Right ventricle myocardium superior (tissue), 1 donor: ENCODE data around the gene SFMBT2. TPM values are rescaled to one million over a fixed set of nuclear protein-coding genes. Genes with fewer than 3 reads are reported as not detected.

Source experiments
- ATAC-seq: fragments of 200-7000 bp; cut with Tn5 transposase; one replicate; pipeline ENCODE4 v1.9.1; 2020; ENCODE audit warnings: mild to moderate bottlenecking; ENCODE audit not compliant: poor library complexity
- DNase-seq: peaks from one replicate; pipeline ENCODE4 v3.0.0-alpha.2; 2020
- intact Hi-C: fragments of 100-400 bp; cut with DNase I; formaldehyde crosslinking; loops from one replicate; pipeline ENCODE4 v1.11.2; 2022
- total RNA-seq: library from RNA; stranded (reverse); fragmentation: NEBNext Ultra II Directional; extraction: Animal tissue kit (Norgen Biotek cat#: 25700); gene quantifications from one replicate; pipeline ENCODE4 v1.2.1, GENCODE V29; 2021
- donor health status: DM: no; HTN: yes; CAD: no; lungs with severe emphysema.

The SFMBT2 gene
- total RNA-seq, 1 donor from 2014 or later = 9.4 TPM

DNA sequence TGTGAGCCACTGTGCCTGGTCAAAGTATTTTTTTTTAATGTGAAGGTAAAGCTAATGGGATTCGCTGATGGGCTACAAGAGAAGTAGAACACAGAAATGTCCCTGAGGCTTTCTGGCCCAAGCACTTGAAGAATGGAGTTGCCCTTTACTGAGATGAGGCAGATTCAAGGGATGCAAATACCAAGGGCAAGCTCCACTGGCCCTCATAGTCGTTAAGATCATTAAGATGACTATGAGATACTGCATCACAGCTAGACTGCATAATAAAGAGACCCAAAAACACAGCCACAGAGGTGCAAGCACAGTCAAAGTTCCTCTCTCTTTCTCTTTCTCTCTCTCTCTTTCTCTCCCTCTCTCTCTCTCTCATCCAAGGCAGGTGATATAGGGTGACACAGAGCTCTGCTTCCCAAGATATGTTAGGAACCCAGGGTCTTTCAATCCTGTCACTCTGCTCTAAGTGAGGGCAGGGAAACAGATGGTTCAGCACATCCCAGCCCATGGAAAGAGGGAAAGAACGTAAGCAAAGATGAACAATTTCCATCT lies 117.4 kb downstream of the SFMBT2 start:
- intact Hi-C loops = no loop called here
- ATAC-seq = no peak
- no peak for DNase-seq

DNA sequence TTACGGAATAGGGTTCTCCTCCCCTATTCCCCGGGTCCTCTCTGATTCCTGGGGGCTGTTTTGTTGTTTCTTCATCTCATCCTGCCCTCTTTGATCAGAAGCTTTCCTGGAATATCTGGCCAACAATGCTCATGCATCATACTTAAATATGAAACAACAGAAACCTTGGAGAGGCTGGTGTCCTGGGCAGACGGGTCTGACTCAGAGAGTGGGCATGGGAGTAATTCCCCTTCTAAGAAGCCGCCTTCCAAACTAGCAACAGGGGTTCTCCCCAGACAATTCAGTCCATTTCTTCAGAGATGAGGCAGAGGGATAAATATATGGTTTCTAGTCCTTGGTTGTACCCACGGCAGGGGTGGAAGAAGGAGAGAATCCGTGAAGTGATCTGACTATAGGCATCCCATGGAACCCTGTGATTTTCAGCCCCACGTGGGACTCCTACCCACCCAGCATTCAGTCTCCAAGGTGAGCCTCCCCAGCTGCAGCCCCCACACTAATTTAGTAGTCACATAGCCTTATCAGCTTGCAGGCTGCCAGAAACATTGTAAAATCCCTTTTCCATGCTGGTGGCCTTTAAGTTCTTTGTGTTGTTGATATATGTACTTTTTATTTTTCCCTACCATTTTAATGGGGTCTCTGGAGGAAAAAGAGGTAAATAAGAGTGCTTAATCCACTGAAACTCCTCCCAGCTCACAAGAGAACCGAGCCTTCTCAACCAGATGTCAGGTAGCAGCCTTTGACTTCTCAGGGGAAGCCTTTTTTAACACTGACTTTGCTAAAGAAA lies 119.2 kb downstream of the SFMBT2 start:
- intact Hi-C loops = no loop called here
- no peak for ATAC-seq

DNA sequence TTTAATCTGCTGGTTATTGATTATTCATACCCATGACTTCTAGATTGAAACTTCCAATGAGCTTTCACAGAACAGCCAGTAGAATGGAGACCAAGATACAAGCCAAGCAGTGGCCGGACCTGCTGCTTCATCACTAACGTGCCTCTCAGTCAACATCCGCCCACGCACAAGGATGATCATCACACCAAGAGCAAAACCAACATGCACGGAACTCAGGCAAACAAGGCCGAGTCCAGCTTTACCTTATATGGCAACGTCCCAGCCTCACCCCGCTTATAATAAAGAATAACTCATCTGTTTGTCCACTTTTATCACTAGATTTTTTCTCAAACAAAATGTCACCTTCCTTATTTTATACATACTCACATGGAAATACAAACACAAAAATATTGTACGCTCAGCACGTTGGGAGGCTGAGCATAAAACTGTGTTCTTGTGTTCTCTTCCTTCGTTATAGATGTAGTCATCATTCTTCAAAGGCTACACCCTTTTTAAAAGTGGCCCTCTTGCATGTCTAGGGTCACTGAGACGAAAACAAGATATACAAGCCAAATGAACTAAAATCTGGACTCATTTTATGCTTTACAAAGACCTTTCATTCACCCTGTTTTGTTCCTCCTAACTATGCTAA lies 122.7 kb downstream of the SFMBT2 start:
- no peak for DNase-seq
- ATAC-seq = no peak
- intact Hi-C loops = no loop called here

More for the DNA sequence above, 119.2 kb downstream of the SFMBT2 start:
- no peak for DNase-seq

DNA sequence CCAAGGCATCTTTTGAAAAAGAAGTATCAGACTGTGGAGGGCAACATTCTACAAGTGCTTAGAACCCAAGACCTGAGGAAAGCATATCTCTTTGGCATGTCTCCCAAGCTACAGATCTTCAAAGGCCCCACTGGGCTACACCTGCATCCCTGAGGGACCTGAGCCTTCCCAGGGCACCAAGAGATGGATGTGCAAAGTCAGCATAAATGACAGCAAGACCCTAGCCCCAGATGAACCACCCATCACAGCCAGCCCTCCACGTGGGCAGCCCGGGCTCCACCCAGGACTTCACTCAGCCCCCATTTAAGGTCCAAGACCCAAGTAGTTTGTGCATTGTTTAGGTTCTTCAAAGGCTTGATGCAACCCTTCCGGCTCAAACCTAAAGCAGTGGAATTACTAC lies 123.5 kb downstream of the SFMBT2 start:
- ATAC-seq (no peak), DNase-seq (no peak)
- intact Hi-C loops = no loop called here

DNA sequence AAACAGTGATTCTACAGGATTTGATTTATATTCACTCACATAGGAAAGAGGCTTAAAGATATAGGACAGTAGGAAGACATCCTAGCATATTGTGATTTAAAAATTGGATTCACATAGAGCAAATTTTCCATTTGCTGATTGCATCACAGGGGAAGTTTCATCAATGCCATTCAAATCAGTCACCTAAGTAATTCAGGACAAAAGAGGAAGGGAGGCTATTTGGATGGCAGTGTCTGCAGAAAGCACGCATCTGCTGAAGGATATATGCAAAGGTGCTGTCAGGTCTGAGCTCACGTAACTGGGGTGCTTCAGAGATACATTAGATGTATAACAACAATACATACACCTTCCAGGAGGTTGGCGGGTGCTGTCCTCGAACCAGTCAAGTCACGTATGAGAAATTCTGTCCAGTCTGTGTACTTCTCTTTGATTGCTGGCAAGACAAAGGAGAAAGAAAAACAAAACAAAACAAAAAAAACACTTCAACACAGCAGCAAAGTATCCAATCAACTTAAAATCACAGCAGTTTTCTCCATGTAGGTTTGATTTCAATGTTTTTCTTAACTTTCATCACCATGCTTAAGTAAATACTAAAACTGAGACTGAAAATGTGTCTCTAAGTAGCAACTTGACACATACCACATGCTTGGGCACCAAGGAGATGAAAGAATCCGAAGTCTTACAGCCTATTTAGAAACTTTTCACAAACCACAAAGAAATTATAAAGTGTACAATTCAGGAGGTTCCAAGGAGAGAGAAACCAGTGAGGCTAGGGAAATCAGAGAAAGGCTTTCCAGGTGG lies 125.1 kb downstream of the SFMBT2 start:
- ATAC-seq = no peak
- intact Hi-C loops = no loop called here
- DNase-seq = no peak

DNA sequence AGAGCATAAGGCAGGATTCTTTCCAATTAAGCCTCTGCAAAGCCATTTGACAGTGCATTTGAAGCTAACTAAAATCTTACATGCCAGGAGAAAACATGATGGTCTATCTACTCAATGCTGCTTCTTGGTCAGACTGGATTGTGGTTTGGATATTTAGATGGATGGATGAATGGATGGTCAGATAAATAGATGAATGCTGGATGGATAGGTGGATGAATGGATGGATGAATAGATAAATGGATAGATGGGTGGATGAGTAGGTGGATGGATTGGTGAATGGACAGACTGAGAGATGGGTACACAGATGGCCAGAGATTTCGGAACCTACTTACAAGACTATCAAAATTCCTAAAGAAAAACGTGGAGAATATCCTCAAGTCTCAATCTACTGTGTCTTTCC lies 127.6 kb downstream of the SFMBT2 start:
- no peak for ATAC-seq
- DNase-seq = no peak
- intact Hi-C loops = no loop called here

DNA sequence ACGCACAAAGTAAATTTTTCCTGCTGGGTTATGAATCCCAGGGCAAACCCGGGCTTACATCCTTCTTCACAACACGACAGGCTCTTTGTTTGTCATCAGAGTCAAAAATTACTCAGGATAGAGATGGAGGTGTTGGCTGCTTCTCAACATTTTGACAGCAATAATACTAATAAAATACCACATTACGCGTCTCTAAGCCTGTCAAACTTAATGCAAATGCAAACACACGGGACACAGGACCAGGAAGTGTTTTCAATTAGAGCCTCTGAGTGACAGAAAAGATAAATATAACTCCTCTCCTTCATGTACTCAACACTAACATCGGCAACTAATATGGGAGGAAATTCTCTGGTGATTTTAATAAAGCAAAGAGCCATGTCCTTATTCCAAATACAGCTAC lies 128.4 kb downstream of the SFMBT2 start:
- intact Hi-C loops = no loop called here
- DNase-seq (no peak), ATAC-seq (no peak)

DNA sequence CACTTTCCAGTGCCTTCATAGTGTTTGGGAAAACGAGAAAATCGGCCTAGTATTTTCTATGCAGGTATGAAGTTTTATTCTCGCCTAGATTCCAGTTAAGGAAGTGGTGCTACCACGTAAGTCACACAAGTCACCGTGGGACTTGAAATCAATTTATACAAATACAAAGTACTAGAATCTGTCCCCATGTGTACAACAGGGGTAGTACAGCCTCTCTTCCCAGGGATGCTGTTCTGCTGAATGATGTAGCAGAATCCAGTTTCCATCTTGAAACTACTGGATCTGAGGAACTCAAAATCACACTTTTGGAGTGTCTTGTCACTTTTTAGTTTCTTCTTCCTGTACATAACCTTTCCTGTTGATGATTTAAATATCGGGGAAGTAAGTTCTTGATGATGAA lies 129.4 kb downstream of the SFMBT2 start:
- intact Hi-C loops = no loop called here
- ATAC-seq (no peak), DNase-seq (no peak)

DNA sequence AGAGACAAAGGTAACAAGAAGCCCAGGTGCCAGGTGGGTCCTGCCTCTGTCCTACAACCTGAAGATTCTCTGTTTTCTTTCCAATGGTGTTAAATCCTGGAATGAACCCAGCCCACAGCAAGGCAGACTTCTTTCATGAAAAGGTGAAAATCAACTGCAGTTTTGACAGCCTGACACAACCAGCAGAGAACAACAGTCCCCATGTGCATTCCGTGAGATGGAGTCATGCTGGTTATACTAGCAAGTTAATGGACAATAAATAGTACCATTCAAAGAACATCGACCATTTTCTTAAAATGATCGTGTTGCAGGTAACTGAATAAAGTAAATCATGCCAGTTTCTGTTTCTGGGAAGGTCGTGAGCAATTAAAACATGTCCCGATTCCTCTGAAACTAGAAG lies 131.5 kb downstream of the SFMBT2 start:
- ATAC-seq = no peak
- DNase-seq = no peak
- intact Hi-C loops = loop anchor here (10.0 kb wide), 1 partner anchor 65 kb away; no protein-coding TSS in a partner anchor

DNA sequence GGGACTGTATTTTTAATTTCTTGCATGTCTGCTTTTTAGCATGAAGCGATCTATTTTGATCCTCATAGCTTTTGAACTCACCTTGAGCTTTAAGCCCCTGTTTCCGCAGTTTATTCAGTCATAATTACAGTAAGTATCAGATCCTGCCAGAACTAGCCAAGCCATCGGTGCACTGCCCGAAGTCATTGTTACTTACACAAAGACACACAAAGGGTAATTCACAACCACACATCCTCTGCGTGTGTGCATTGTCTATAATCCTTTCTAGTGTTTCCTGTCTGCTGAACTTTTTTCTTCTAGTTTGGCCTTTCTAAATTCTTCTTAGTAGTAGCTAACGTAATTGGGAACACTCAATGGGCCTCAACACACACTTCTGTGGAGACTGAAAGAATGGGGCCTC lies 133.0 kb downstream of the SFMBT2 start:
- no peak for ATAC-seq
- intact Hi-C loops = loop anchor here (10.0 kb wide), 1 partner anchor 67 kb away; no protein-coding TSS in a partner anchor
- DNase-seq = no peak

DNA sequence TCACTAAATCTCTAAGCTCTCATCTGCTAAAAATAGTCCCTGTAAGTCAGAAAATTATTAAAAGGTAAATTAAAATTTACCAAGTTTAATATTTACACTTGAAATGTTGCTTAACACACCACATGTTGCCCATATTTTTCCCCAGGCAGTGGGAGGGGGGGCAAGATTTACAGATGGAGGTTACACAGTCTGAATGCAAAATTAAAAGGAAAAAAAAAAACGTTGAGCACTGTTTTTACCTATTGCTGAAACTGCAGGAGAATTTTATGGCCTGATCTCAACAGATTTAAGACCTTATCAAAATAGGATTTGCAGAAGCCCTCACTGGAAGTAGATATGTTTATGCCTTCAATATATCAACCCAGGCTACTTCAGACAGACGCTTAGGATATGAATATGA lies 133.4 kb downstream of the SFMBT2 start:
- DNase-seq (no peak), ATAC-seq (no peak)
- intact Hi-C loops = loop anchor here (10.0 kb wide), 1 partner anchor 67 kb away; no protein-coding TSS in a partner anchor

DNA sequence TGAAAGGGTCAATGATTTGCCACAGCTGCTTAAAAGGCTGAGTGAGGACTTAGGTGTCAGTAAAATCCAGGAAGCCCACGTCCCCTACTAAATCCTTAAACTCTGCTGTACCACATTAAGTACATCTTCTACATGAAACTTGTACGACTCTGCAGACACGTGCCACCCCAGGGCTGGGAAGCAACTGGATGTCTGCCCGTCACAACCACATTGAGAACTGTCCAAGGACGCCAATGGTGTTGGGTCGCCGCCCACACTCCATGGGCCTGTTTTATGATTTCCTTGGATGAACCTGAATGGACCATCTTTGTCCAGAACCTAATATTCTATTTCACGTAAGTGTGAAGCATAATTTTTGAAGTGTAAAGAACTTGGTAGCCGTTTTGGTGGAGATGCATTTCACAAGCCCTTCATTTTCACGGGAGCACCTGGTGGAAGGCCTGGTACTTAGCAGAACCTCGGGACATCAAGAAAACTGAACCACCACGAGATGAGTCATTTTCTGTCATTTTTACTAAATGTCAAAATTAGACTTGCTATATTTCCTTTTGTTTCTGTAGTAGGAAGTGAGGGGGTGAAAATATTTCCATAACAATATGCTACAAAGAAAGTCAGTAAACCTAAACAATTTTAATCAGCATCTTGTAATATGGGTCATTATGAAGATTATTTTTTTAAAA lies 134.9 kb downstream of the SFMBT2 start:
- intact Hi-C loops = loop anchor here (10.0 kb wide), 1 partner anchor 69 kb away; no protein-coding TSS in a partner anchor
- DNase-seq (peak; percentile 45), ATAC-seq (peak; percentile 75)

DNA sequence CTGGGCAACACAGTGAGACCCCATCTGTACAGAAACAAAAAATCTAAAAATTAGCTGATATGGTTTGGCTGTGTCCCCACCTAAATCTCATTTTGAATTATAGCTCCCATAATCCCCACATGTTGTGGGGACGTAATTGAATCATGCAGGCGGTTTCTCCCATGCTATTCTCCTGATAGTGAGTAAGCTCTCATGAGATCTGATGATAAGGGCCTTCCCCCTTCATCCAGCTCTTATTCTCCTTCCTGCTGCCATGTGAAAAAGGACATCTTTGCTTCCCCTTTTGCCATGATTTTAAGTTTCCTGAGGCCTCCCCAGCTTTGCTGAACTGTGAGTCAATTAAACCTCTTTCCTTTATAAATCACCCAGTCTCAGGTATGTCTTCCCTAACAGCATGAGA lies 136.5 kb downstream of the SFMBT2 start:
- DNase-seq = no peak
- intact Hi-C loops = loop anchor here (10.0 kb wide), 1 partner anchor 71 kb away; no protein-coding TSS in a partner anchor
- ATAC-seq = no peak

DNA sequence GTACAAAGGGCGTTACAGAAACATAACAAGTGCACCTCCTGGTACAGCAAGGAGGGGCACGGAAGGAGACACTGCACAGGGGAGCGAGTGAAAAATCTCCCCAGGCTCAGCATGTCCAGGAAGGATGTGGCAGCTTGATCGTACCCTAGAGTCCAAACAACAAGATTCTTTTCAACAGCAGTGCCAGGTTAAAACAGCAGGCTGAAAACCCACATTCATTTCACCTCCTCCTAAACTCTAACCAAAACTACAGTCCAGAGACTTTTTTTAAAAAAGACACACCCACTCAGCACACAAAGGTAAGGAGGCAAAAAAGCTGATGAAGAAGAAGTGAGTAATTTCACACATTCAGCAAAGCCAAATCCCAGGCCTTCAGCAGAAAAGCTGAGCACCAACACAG lies 138.8 kb downstream of the SFMBT2 start:
- ATAC-seq = no peak
- intact Hi-C loops = loop anchor here (10.0 kb wide), 1 partner anchor 73 kb away; no protein-coding TSS in a partner anchor
- no peak for DNase-seq

DNA sequence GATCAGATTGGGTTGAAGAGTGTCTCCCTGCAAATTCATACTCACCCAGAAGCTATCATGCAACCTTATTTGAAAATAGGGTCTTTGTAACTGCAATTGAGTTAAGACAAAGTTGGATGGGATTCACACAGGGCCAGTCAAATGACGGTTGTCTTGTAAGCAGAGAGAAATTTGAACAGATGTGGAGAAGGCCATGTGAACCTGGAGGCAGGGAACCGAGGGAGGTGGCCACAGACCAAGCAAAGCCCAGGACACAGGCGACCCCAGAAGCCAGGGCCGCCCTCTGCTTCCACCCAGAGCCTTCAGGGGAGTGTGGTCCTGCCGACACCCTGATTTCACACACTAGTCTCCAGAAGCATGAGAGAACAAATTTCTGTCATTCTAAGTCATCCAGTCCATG lies 140.8 kb downstream of the SFMBT2 start:
- no peak for DNase-seq
- intact Hi-C loops = loop anchor here (10.0 kb wide), 1 partner anchor 75 kb away; no protein-coding TSS in a partner anchor
- ATAC-seq = no peak

DNA sequence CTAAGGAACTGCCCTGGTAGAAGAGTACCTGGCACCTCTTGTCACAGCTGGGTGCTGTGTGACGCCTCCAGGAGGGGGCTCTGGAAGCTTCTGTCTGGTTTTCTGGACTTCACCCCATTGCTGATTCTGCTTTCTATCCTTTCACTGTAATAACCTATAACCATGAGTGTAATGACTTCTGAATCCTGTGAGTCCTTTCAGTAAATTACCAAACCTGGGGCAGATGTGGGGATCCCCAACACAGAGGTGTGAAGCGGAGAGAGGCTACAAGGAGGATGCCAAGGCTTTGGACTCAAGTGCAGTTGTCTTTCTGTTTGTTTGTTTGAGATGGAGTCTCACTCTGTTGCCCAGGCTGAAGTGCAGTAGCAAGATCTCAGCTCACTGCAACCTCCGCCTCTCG lies 143.7 kb downstream of the SFMBT2 start:
- no peak for DNase-seq
- ATAC-seq = no peak
- intact Hi-C loops = no loop called here

DNA sequence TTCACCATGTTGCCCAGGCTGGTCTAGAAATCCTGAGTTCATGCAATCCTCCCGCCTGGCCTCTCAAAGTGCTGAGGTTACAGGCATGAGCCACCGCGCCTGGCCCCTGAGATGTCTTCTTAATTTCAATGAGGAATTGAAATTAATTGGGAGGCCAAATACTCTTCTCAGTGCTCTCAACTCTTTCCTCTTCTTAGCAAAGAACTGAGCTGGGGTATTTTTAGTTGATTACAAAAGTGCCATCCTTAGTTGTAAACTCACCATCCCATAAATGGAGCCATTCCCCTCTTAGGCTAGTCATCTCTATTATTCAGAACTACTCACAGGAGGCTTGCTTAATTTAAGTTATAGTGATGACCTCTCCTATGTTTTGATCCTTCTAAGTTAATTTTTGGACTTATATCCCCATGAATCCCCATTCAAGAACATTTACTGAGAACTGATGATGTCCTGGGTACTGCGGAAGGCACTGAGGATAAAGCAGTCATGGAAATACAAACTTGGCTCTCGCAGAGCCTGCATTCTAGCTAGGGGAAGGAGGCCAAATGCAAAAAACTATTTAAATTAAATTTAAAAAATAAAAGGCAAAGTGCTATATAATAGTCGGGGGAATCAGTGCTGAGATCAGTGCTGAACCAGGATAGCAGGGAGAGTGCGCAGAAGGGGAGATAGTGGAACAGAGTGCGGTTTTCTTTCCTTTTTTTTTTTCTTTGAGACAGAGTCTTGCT lies 145.3 kb downstream of the SFMBT2 start:
- ATAC-seq (no peak), DNase-seq (no peak)
- intact Hi-C loops = no loop called here

DNA sequence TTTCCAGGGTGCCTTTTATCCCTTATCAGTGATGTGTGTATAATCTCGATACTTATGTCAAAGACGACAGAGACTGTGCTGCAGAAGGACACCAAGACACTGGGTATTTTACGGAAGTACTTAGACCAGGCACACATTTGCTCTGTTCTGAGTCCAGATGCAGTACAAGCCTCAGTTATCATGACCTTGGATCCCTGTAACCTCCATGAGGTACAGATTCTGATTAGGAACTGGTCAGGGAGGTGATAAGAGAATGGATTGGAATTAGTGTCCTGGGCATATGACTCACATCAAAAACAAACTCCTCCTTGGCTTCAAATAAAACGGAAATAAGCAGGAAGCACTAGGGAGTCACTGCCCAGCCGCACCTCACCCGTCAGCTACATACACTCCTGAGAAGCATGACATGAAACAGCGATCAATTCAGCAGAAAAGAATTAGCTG lies 146.5 kb downstream of the SFMBT2 start:
- ATAC-seq = no peak
- intact Hi-C loops = no loop called here

More for the DNA sequence above, 146.5 kb downstream of the SFMBT2 start:
- no peak for DNase-seq
